ENCODE measurements around the gene MPHOSPH9. TPM values are rescaled to one million over a fixed set of nuclear protein-coding genes. Genes with fewer than 3 reads are reported as not detected.

Gene MPHOSPH9

DNA sequence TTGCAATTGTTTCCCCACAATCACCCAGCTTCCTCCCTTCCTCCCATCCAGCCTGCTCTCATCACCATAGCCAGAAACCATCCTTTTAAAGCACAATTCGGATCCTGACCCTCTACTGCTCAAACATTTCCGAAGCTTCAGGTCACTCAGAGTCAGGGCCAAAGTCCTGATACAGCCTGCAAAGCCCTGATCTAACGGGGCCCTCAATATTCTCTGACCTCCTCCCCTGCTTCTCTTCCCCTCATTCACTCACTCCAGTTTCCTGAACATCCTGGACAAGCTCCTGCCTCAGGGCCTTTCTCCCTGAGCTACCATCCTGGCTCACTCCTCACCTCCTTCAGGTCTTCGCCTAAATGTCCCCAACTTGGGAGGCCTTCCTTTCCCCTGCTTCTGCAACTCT lies 128.1 kb downstream of the MPHOSPH9 start:
- no peak for DNase-seq
- H4K91ac ChIP-seq (ENCODE audit: low read length) = no peak overlapping the region
- peaks cover 36% of the 10 kb centered on the region for H3K4me1 ChIP-seq (ENCODE audit: control insufficient read depth, insufficient read depth, low read depth, low read length)
- no peak overlapping the region for H3K18ac ChIP-seq (ENCODE audit: low read depth in 1 of 2, low read length in 2 of 2)
- no peak overlapping the region for H2AFZ ChIP-seq (ENCODE audit: low read depth, low read length)
- H3K9me3 ChIP-seq (ENCODE audit: control insufficient read depth, low read length) = no peaks in the 10 kb centered on the region
- 82% methylated on average over 4 of the region's 4 CpGs for WGBS
- no peak overlapping the region for H3K27ac ChIP-seq (ENCODE audit: low read length, poor library complexity, severe bottlenecking)
- no peak overlapping the region for H2BK12ac ChIP-seq (ENCODE audit: low read length in 2 of 2)
- H3K4me3 ChIP-seq (ENCODE audit: insufficient read depth in 1 of 2, low read depth in 1 of 2, low read length in 2 of 2) = no peak overlapping the region
- H3K36me3 ChIP-seq (ENCODE audit: control insufficient read depth in 1 of 2, insufficient read depth in 2 of 2, low read depth in 1 of 2, low read length in 2 of 2) = peaks cover 4 to 30% of the 10 kb centered on the region in 2 experiments
- no peak overlapping the region for H3K4me2 ChIP-seq (ENCODE audit: low read length, poor library complexity, severe bottlenecking)
- no peaks in the 10 kb centered on the region for H3K27me3 ChIP-seq (ENCODE audit: control insufficient read depth in 1 of 2, insufficient read depth in 1 of 2, low read length in 2 of 2)
- peak overlapping the region in 1 of 2 experiments; percentile 15 for H3K4ac ChIP-seq (ENCODE audit: low read depth in 1 of 2, low read length in 2 of 2)
- no peak overlapping the region for H3K14ac ChIP-seq (ENCODE audit: low read length in 2 of 2)
- H2AK5ac ChIP-seq (ENCODE audit: low read length, severe bottlenecking) = peak overlapping the region; percentile 65
- no peak overlapping the region for H3K23ac ChIP-seq (ENCODE audit: low read length in 2 of 2)
- no peak overlapping the region for H4K8ac ChIP-seq (ENCODE audit: low read length)
- no peak overlapping the region for H2BK15ac ChIP-seq (ENCODE audit: low read depth, poor library complexity, severe bottlenecking)
- H3K79me1 ChIP-seq (replicated peaks; ENCODE audit: low read length, poor library complexity, severe bottlenecking) = peaks cover 3% of the 10 kb centered on the region
- no peak overlapping the region for H3K9ac ChIP-seq (ENCODE audit: low read length)
- no peak overlapping the region for H2BK5ac ChIP-seq (ENCODE audit: low read depth, low read length, poor library complexity, severe bottlenecking)
- no peak overlapping the region for H2BK120ac ChIP-seq (ENCODE audit: low read depth, low read length)

Small RNAs within 50 kb of the gene (small RNA-seq; reads per million reads assigned to genes)
- not detected for gene RNA5SP375 (ENCODE audit: low read depth)
